SK-N-SH (cell line): ENCODE data around the gene GNG4.

Source experiments
- CHD2 ChIP-seq: fragments of 150-350 bp; IDR thresholded peaks from 2 replicates; pipeline ENCODE4 v1.6.1; 2018; ENCODE audit warnings: low read length; ENCODE audit not compliant: partially characterized antibody
- CTCF ChIP-seq: fragments of 200-600 bp; sonication (generic); IDR thresholded peaks from 2 replicates; pipeline ENCODE4 v1.6.1; 2017; ENCODE audit warnings: antibody characterized with exemption, mild to moderate bottlenecking, moderate library complexity
- ELF1 ChIP-seq: IDR thresholded peaks from 2 replicates; pipeline ENCODE4 v1.4.0; 2012
- EP300 ChIP-seq, 2 experiments: IDR thresholded peaks; 2 replicates each; pipeline versions ENCODE4 v1.4.0 to v1.6.1; 2012; ENCODE audit warnings: borderline replicate concordance in 1 of 2, low read depth in 1 of 2, low read length in 1 of 2
- FOXM1 ChIP-seq: IDR thresholded peaks from 2 replicates; pipeline ENCODE4 v1.4.0; 2012; ENCODE audit warnings: low read depth, mild to moderate bottlenecking
- GABPA ChIP-seq: IDR thresholded peaks from 2 replicates; pipeline ENCODE4 v1.4.0; 2012; ENCODE audit warnings: low read depth, mild to moderate bottlenecking
- GATA2 ChIP-seq: sonication (generic); formaldehyde crosslinking; IDR thresholded peaks from 2 replicates; pipeline ENCODE4 v1.5.0; 2020; ENCODE audit warnings: mild to moderate bottlenecking, missing genetic modification reagents
- MAX ChIP-seq: IDR thresholded peaks from 2 replicates; pipeline ENCODE4 v1.4.0; 2012; ENCODE audit warnings: low read depth
- MXI1 ChIP-seq: IDR thresholded peaks from 2 replicates; pipeline ENCODE4 v1.6.1; 2012; ENCODE audit warnings: mild to moderate bottlenecking, low read depth, low read length, improper control_type of control experiment
- POLR2AphosphoS5 ChIP-seq: IDR thresholded peaks from 2 replicates; pipeline ENCODE4 v1.6.1; 2012; ENCODE audit warnings: low read depth, low read length
- REST ChIP-seq: IDR thresholded peaks from 2 replicates; pipeline ENCODE4 v1.6.1; 2012; ENCODE audit warnings: mild to moderate bottlenecking, low read depth, low read length, moderate library complexity
- SMC3 ChIP-seq: IDR thresholded peaks from 2 replicates; pipeline ENCODE4 v1.6.1; 2012; ENCODE audit warnings: low read depth, low read length, improper control_type of control experiment

- TF ChIP-seq MXI1 (no peak), CTCF (no peak), GATA2 (CRISPR knock-in tag) (no peak), EP300 (IDR thresholded peaks at IDR 0.05; ENCODE audit: borderline replicate concordance in 1 of 2, low read depth in 1 of 2, low read length in 1 of 2) (no peak), ELF1 (no peak), POLR2AphosphoS5 (no peak), CHD2 (no peak), FOXM1 (no peak), REST (no peak), MAX (no peak), SMC3 (no peak), GABPA (no peak)
Observed at GRCh38 chr1:235507623-235508022, 142.0 kb downstream of the GNG4 start.
